Neural progenitor cell (in vitro differentiated cells): ENCODE results near the gene PAGE4. TPM values are rescaled to one million over a fixed set of nuclear protein-coding genes. Genes with fewer than 3 reads are reported as not detected.

ENCODE experiments used
- DNase-seq: peaks from one replicate; pipeline ENCODE4 v3.0.0-alpha.2; 2016; ENCODE audit warnings: low spot score
- H2AFZ ChIP-seq: fragments of 200-600 bp; sonication (generic); replicated peaks from 2 replicates; pipeline ENCODE4 v1.6.1; 2016; ENCODE audit warnings: antibody characterized with exemption
- H3F3A ChIP-seq: fragments of 200-600 bp; sonication (generic); 2 replicates; pipeline ENCODE4 v1.6.1; 2016; ENCODE audit warnings: antibody characterized with exemption, low read depth
- H3K27ac ChIP-seq: fragments of 200-600 bp; sonication (generic); 2 replicates; pipeline ENCODE4 v1.5.1; 2016; ENCODE audit warnings: mild to moderate bottlenecking
- H3K27me3 ChIP-seq: fragments of 200-600 bp; sonication (generic); 2 replicates; pipeline ENCODE4 v1.6.1; 2016; ENCODE audit warnings: mild to moderate bottlenecking, moderate library complexity
- H3K36me3 ChIP-seq: fragments of 200-600 bp; sonication (generic); 2 replicates; pipeline ENCODE4 v1.5.1; 2016
- H3K4me1 ChIP-seq: fragments of 200-600 bp; sonication (generic); 2 replicates; pipeline ENCODE4 v1.6.1; 2016; ENCODE audit warnings: mixed run types
- H3K4me2 ChIP-seq: fragments of 200-600 bp; sonication (generic); 2 replicates; pipeline ENCODE4 v1.6.1; 2016
- H3K4me3 ChIP-seq: fragments of 200-600 bp; sonication (generic); 2 replicates; pipeline ENCODE4 v1.5.1; 2016
- H3K79me2 ChIP-seq: fragments of 200-600 bp; sonication (generic); 2 replicates; pipeline ENCODE4 v1.6.1; 2016; ENCODE audit warnings: low read depth
- H3K9ac ChIP-seq: fragments of 200-600 bp; sonication (generic); 2 replicates; pipeline ENCODE4 v1.6.1; 2016
- H3K9me3 ChIP-seq: fragments of 200-600 bp; sonication (generic); 2 replicates; pipeline ENCODE4 v1.5.1; 2016; ENCODE audit warnings: low read depth
- H4K20me1 ChIP-seq: fragments of 200-600 bp; sonication (generic); 2 replicates; pipeline ENCODE4 v1.6.1; 2016; ENCODE audit warnings: low read depth
- H3K27ac Mint-ChIP-seq: 3 replicates; pipeline ENCODE4 v1.8.0; 2021; ENCODE audit warnings: mixed read lengths
- H3K27me3 Mint-ChIP-seq: 2 replicates; pipeline ENCODE4 v1.8.0; 2022; ENCODE audit warnings: low read depth, mild to moderate bottlenecking, inconsistent platforms, moderate library complexity, mixed read lengths; ENCODE audit not compliant: insufficient read depth
- H3K36me3 Mint-ChIP-seq: 3 replicates; pipeline ENCODE4 v1.8.0; 2021; ENCODE audit warnings: mixed read lengths
- H3K4me1 Mint-ChIP-seq: 3 replicates; pipeline ENCODE4 v1.8.0; 2021; ENCODE audit warnings: mixed read lengths
- H3K4me3 Mint-ChIP-seq: 3 replicates; pipeline ENCODE4 v1.8.0; 2021; ENCODE audit warnings: mild to moderate bottlenecking, moderate library complexity, mixed read lengths
- H3K9me3 Mint-ChIP-seq: 3 replicates; pipeline ENCODE4 v1.8.0; 2020; ENCODE audit warnings: mixed read lengths
- CTCF ChIP-seq: fragments of 200-600 bp; sonication (generic); IDR thresholded peaks from 2 replicates; pipeline ENCODE4 v1.5.1; 2017; ENCODE audit warnings: antibody characterized with exemption, mild to moderate bottlenecking
- EZH2 ChIP-seq: fragments of 200-600 bp; sonication (generic); IDR thresholded peaks from 2 replicates; pipeline ENCODE4 v1.6.1; 2017; ENCODE audit warnings: antibody characterized with exemption, mild to moderate bottlenecking, moderate library complexity
- EZH2phosphoT487 ChIP-seq: fragments of 200-600 bp; sonication (generic); IDR thresholded peaks from 2 replicates; pipeline ENCODE4 v1.6.1; 2017; ENCODE audit warnings: antibody characterized with exemption
- total RNA-seq: library from RNA; depleted of rRNA; stranded (reverse); fragments of >200 nt; gene quantifications from 2 replicates; pipeline ENCODE4 v1.2.3, GENCODE V29; 2015; ENCODE audit warnings: low replicate concordance

PAGE4 gene
- not detected in 2 replicates for total RNA-seq

- no peaks in the 10 kb centered on the region for H3K79me2 ChIP-seq
- no peak within 1 kb of the TSS for H2AFZ ChIP-seq
- no peaks in the 10 kb centered on the region for H3K9me3 ChIP-seq
- no peak within 1 kb of the TSS for H3K4me2 ChIP-seq
- no peaks in the 10 kb centered on the region for H3K9me3 Mint-ChIP-seq
- no peaks in the 10 kb centered on the region for H4K20me1 ChIP-seq
- H3K4me3 Mint-ChIP-seq: no peak within 1 kb of the TSS
- H3K4me3 ChIP-seq: no peak within 1 kb of the TSS
- no peak within 1 kb of the TSS for H3K27ac Mint-ChIP-seq
- DNase-seq: no peak
- no peaks in the 10 kb centered on the region for H3K36me3 ChIP-seq
- H3F3A ChIP-seq: no peaks in the 10 kb centered on the region
- H3K4me1 Mint-ChIP-seq: no peaks in the 10 kb centered on the region
- H3K36me3 Mint-ChIP-seq: no peaks in the 10 kb centered on the region
- H3K27me3 ChIP-seq: no peaks in the 10 kb centered on the region
- H3K4me1 ChIP-seq: no peaks in the 10 kb centered on the region
- TF ChIP-seq CTCF (no peak), EZH2phosphoT487 (no peak), EZH2 (no peak)
- H3K9ac ChIP-seq: no peak within 1 kb of the TSS
- H3K27me3 Mint-ChIP-seq: peaks cover 5% of the 10 kb centered on the region
- no peak within 1 kb of the TSS for H3K27ac ChIP-seq
These were observed at the start of gene PAGE4 for GRCh38 chrX:49829016-49829415. PAGE4 (plus strand) TSS chrX:49829303; CDS start chrX:49830429, 1,126 bp downstream.

GRCh38 chrX:49784747-49785280, 44.3 kb upstream of the PAGE4 start:
- DNase-seq: no peak
- Histone ChIP-seq H3K4me3 (no peak overlapping the region), H3K36me3 (no peaks in the 10 kb centered on the region), H3K4me1 (no peaks in the 10 kb centered on the region), H2AFZ (no peak overlapping the region), H3K79me2 (no peaks in the 10 kb centered on the region), H3K4me2 (no peak overlapping the region), H3K27me3 (no peaks in the 10 kb centered on the region), H3K27ac (no peak overlapping the region), H3K9me3 (no peaks in the 10 kb centered on the region), H3K9ac (no peak overlapping the region), H4K20me1 (no peaks in the 10 kb centered on the region), H3F3A (no peaks in the 10 kb centered on the region)
- H3K9me3 Mint-ChIP-seq: no peaks in the 10 kb centered on the region
- no peak overlapping the region for H3K4me3 Mint-ChIP-seq
- H3K36me3 Mint-ChIP-seq: no peaks in the 10 kb centered on the region
- no peaks in the 10 kb centered on the region for H3K4me1 Mint-ChIP-seq
- no peak overlapping the region for H3K27ac Mint-ChIP-seq
- H3K27me3 Mint-ChIP-seq: no peaks in the 10 kb centered on the region
- no peak for TF ChIP-seq CTCF
- no peak for TF ChIP-seq EZH2
- no peak for TF ChIP-seq EZH2phosphoT487

- no peak overlapping the region for H3K27ac Mint-ChIP-seq
- Histone ChIP-seq H3K27ac (no peak overlapping the region), H3K36me3 (no peaks in the 10 kb centered on the region), H3K4me2 (no peak overlapping the region), H3K4me3 (no peak overlapping the region), H3K79me2 (no peaks in the 10 kb centered on the region), H3K9ac (no peak overlapping the region), H3K4me1 (no peaks in the 10 kb centered on the region), H2AFZ (no peak overlapping the region), H3K27me3 (no peaks in the 10 kb centered on the region), H3F3A (no peaks in the 10 kb centered on the region), H3K9me3 (no peaks in the 10 kb centered on the region), H4K20me1 (no peaks in the 10 kb centered on the region)
- no peak for TF ChIP-seq EZH2
- TF ChIP-seq CTCF: no peak
- no peak for TF ChIP-seq EZH2phosphoT487
- no peaks in the 10 kb centered on the region for H3K27me3 Mint-ChIP-seq
- no peaks in the 10 kb centered on the region for H3K4me1 Mint-ChIP-seq
- no peak for DNase-seq
- no peak overlapping the region for H3K4me3 Mint-ChIP-seq
- no peaks in the 10 kb centered on the region for H3K36me3 Mint-ChIP-seq
- H3K9me3 Mint-ChIP-seq: no peaks in the 10 kb centered on the region
These were observed 36.7 kb upstream of the PAGE4 start for GRCh38 chrX:49792376-49792775.
